HepG2 (cell line): ENCODE data around the gene PRDM15. TPM values are rescaled to one million over a fixed set of nuclear protein-coding genes. Genes with fewer than 3 reads are reported as not detected.

Source experiments
- ATAC-seq: fragments of 200-7000 bp; cut with Tn5 transposase; 3 replicates; pipeline ENCODE4 v1.9.1; 2020; ENCODE audit warnings: mild to moderate bottlenecking, moderate library complexity
- BruUV-seq: library from RNA; stranded (reverse); fragments of 400-500 nt; replicated peaks from 2 replicates; lab custom pipeline; 2021; lab: Mats Ljungman, UMichigan
- CTCF ChIA-PET: fragments of 300-600 bp; formaldehyde crosslinking; extraction: SDS; loops from one replicate; lab custom pipeline; 2021; ENCODE audit warnings: low total read pairs, inconsistent platforms, low intra/inter-chr PET ratio; lab: Yijun Ruan, JAX
- POLR2A ChIA-PET: fragments of 350-600 bp; sonication (Branson Sonifier 250); formaldehyde crosslinking; loops from one replicate; lab custom pipeline; 2020; ENCODE audit warnings: antibody characterized with exemption, inconsistent platforms; lab: Yijun Ruan, JAX
- DNase-seq: peaks from one replicate; pipeline ENCODE4 v3.0.0-alpha.2; 2015; ENCODE audit warnings: low spot score
- FAIRE-seq: peaks from 3 replicates; lab custom pipeline; 2011; peaks lifted over from hg19 to GRCh38; lab: Jason Lieb, UNC
- H2AFZ ChIP-seq: one replicate; pipeline ENCODE4 v1.6.1; 2011; ENCODE audit warnings: low read length, inconsistent platforms
- H3K27ac ChIP-seq: fragments of 300-600 bp; 3 replicates; pipeline ENCODE4 v1.8.0; 2011; ENCODE audit warnings: mixed run types, mild to moderate bottlenecking, mixed read lengths, low read length, inconsistent platforms; ENCODE audit not compliant: insufficient read depth; ENCODE audit errors: extremely low read length
- H3K27me3 ChIP-seq, 2 experiments: fragments of 200-600 bp in 1 of 2; 2 replicates in 1 of 2; 3 replicates in 1 of 2; pipeline versions ENCODE4 v1.6.0 to v1.8.0; 2011; ENCODE audit warnings: low read length in 2 of 2, mild to moderate bottlenecking in 2 of 2, moderate library complexity in 2 of 2, inconsistent platforms in 1 of 2; ENCODE audit not compliant: insufficient read depth in 2 of 2, control insufficient read depth in 1 of 2
- H3K36me3 ChIP-seq, 2 experiments: fragments of 200-600 bp in 1 of 2; replicated peaks in 1 of 2; 2 replicates in 1 of 2; 3 replicates in 1 of 2; pipeline versions ENCODE4 v1.5.1 to v1.8.0; 2011; ENCODE audit warnings: low read length in 2 of 2, inconsistent platforms in 1 of 2; ENCODE audit not compliant: insufficient read depth in 2 of 2, control insufficient read depth in 1 of 2
- H3K4me1 ChIP-seq: 2 replicates; pipeline ENCODE4 v1.5.1; 2012; ENCODE audit warnings: low read length, inconsistent platforms; ENCODE audit not compliant: insufficient read depth
- H3K4me2 ChIP-seq: 2 replicates; pipeline ENCODE4 v1.6.0; 2011; ENCODE audit warnings: low read depth, low read length, inconsistent platforms
- H3K4me3 ChIP-seq, 3 experiments: fragments of 200-600 bp in 1 of 3; sonication (generic), shearing (Covaris generic) in 1 of 3; replicated peaks in 1 of 3; 2 replicates each; pipeline ENCODE4 v1.5.1; 2011 to 2016; ENCODE audit warnings: low read length in 3 of 3, inconsistent platforms in 2 of 3, low read depth in 2 of 3, mild to moderate bottlenecking in 2 of 3, control low read depth in 1 of 3, mixed read lengths in 1 of 3; ENCODE audit not compliant: insufficient read depth in 1 of 3
- H3K79me2 ChIP-seq: one replicate; pipeline ENCODE4 v1.6.1; 2011; ENCODE audit warnings: low read length, inconsistent platforms; ENCODE audit not compliant: insufficient read depth
- H3K9ac ChIP-seq: 2 replicates; pipeline ENCODE4 v1.6.0; 2011; ENCODE audit warnings: mild to moderate bottlenecking, low read depth, low read length, inconsistent platforms; ENCODE audit not compliant: insufficient read depth
- H3K9me3 ChIP-seq: 2 replicates; pipeline ENCODE4 v1.5.1; 2012; ENCODE audit warnings: mild to moderate bottlenecking, low read length
- H4K20me1 ChIP-seq: 2 replicates; pipeline ENCODE4 v1.6.0; 2011; ENCODE audit warnings: inconsistent platforms, mild to moderate bottlenecking, low read length, moderate library complexity; ENCODE audit not compliant: insufficient read depth
- DZIP1 ChIP-seq: sonication (generic); formaldehyde crosslinking; IDR thresholded peaks from 2 replicates; pipeline ENCODE4 v1.5.0; 2020; ENCODE audit warnings: mild to moderate bottlenecking, missing genetic modification reagents
- KMT2B ChIP-seq: IDR thresholded peaks from 2 replicates; pipeline ENCODE4 v1.6.1; 2016; ENCODE audit warnings: missing genetic modification reagents, missing compliant biosample characterization
- MAFK ChIP-seq, 2 experiments: IDR thresholded peaks in 1 of 2; conservative IDR thresholded peaks in 1 of 2; 2 replicates each; pipeline ENCODE4 v1.6.1; 2011; ENCODE audit warnings: improper control_type of control experiment in 2 of 2, low read length in 2 of 2
- MNT ChIP-seq: fragments of 450-650 bp; IDR thresholded peaks from 2 replicates; pipeline ENCODE4 v1.6.1; 2016
- NCOA2 ChIP-seq: sonication (generic); formaldehyde crosslinking; IDR thresholded peaks from 2 replicates; pipeline ENCODE4 v1.8.0; 2022; ENCODE audit warnings: inconsistent platforms
- SMARCE1 ChIP-seq: fragments of 450-650 bp; IDR thresholded peaks from 2 replicates; pipeline ENCODE4 v1.6.1; 2017; ENCODE audit warnings: borderline replicate concordance
- SOX13 ChIP-seq, 3 experiments: fragments of 450-650 bp in 1 of 3; sonication (generic) in 1 of 3; formaldehyde crosslinking in 1 of 3; IDR thresholded peaks in 2 of 3; conservative IDR thresholded peaks in 1 of 3; 2 replicates each; pipeline versions ENCODE4 v1.5.0 to v1.6.1; 2016 to 2020; ENCODE audit warnings: antibody characterized with exemption in 1 of 3, mild to moderate bottlenecking in 1 of 3, missing compliant biosample characterization in 1 of 3, missing genetic modification reagents in 1 of 3, moderate library complexity in 1 of 3
- ZFAT ChIP-seq: sonication (generic); formaldehyde crosslinking; conservative IDR thresholded peaks from 2 replicates; pipeline ENCODE4 v1.8.1; 2023; ENCODE audit warnings: missing genetic modification reagents, inconsistent platforms
- ZKSCAN5 ChIP-seq: sonication (generic); formaldehyde crosslinking; IDR thresholded peaks from 2 replicates; pipeline ENCODE4 v1.5.1; 2020; ENCODE audit warnings: mild to moderate bottlenecking, missing genetic modification reagents
- ZNF749 ChIP-seq: sonication (generic); formaldehyde crosslinking; IDR thresholded peaks from 2 replicates; pipeline ENCODE4 v1.8.0; 2022; ENCODE audit warnings: mild to moderate bottlenecking, missing genetic modification reagents, moderate library complexity, borderline replicate concordance
- WGBS: methylation state at CpG from one replicate; pipeline ENCODE4 v1.1.6; 2017; ENCODE audit warnings: low lambda C conversion rate; 5-methylcytosine and 5-hydroxymethylcytosine counted together
- in situ Hi-C: cut with HindIII; loops from 2 replicates; pipeline ENCODE4 v1.10.0; 2017; ENCODE audit warnings: low pct_unique_long_range_greater_than_20kb; ENCODE audit not compliant: extremely low pct_ligation_motif_present
- intact Hi-C: fragments of 100-400 bp; cut with micrococcal nuclease; formaldehyde crosslinking; loops from one replicate; pipeline ENCODE4 v1.10.0; 2022; ENCODE audit not compliant: unreplicated experiment
- polyA plus RNA-seq, 8 experiments: library from polyadenylated mRNA; depleted of rRNA in 3 of 8; stranded (reverse) in 7 of 8; unstranded in 1 of 8; fragments of >200 nt; fragmentation: Illumina TruSeq in 4 of 8; extraction: Trizol in 4 of 8; gene quantifications; 2 replicates each; pipeline versions ENCODE4 v1.2.1 to v1.2.3, GENCODE V29; 2011 to 2016; ENCODE audit warnings: low read depth in 4 of 8, missing spikeins in 1 of 8, mixed read lengths in 1 of 8; ENCODE audit not compliant: insufficient read depth in 1 of 8
- total RNA-seq, 5 experiments: library from RNA; depleted of rRNA; stranded (reverse); fragments of >200 nt; fragmentation: Illumina TruSeq; extraction: Trizol; gene quantifications; 2 replicates each; pipeline ENCODE4 v1.2.3, GENCODE V29; 2016; ENCODE audit warnings: low read depth in 1 of 5

Gene PRDM15
- total and polyA plus RNA-seq, 2 of the 13 experiments (the other 11 are each of a cell fraction or from before 2014, with no cell fraction given), result 4.0 to 6.9 TPM

DNA sequence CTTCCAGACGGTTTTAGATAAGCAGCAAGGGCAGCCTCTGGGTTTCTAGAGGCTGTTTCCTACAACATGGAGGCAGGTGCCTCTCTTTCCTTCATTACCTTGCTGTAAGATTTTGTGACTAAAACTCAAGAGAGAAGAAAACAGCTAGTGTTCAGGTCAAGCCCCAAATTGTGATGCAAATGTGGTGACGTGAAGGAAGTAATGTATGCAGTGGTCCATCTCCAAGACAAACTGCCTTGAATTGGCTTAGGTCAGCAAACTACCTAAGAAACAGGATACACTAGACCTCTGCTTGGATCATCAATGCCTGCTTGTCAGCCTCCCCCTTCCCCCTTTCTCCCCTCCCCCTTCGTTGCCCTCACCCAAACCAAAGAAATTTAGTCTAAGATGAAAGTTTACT, 83.4 kb downstream of the PRDM15 start:
- FAIRE-seq (no peak), DNase-seq (no peak), ATAC-seq (no peak)
- Histone ChIP-seq H3K36me3 (peaks cover 4 to 13% of the 10 kb centered on the region in 2 experiments; a peak in 3 of 5 replicates), H3K79me2 (no peaks in the 10 kb centered on the region), H3K4me1 (no peaks in the 10 kb centered on the region), H3K27me3 (no peaks in the 10 kb centered on the region), H2AFZ (no peak overlapping the region), H3K4me2 (no peak overlapping the region), H3K4me3 (no peak overlapping the region), H4K20me1 (no peaks in the 10 kb centered on the region), H3K27ac (no peak overlapping the region), H3K9me3 (peaks cover 11% of the 10 kb centered on the region), H3K9ac (no peak overlapping the region)
- BruUV-seq, result no TSS peak
- in situ Hi-C loops (no loop called here), intact Hi-C loops (no loop called here)
- TF ChIP-seq KMT2B, result no peak
- no peak for TF ChIP-seq ZFAT (CRISPR knock-in tag)
- TF ChIP-seq SMARCE1, result no peak
- peak; percentile 16 to 46; a peak in 2 of 4 replicates for TF ChIP-seq MAFK (conservative IDR thresholded peaks at IDR 0.05 in 1 of 2, IDR thresholded peaks at IDR 0.05 in 1 of 2; ENCODE audit: low read length in 2 of 2)
- ChIA-PET POLR2A (no interaction called here), CTCF (no interaction called here)
- 51% methylated on average over 3 of the region's 3 CpGs for WGBS

DNA sequence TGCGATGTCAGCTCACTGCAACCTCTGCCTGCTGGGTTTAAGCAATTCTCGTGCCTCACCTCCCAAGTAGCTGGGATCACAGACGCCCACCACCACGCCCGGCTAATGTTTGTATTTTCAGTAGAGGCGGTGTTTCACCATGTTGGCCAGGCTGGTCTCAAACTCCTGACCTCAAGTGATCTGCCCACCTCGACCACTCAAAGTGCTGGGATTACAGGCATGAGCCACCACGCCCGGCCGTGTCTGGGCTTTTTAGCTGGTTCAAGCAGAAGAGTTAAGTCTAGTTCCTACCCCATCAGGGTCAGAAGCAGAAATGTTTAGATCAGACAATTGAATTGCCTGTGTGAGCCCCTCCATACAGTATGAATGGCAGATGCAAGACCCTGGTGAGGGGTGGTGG, 84.5 kb downstream of the PRDM15 start:
- DNase-seq, result no peak
- H3K9me3 ChIP-seq, result peaks cover 11% of the 10 kb centered on the region
- no peak overlapping the region for H3K27ac ChIP-seq
- BruUV-seq, result no TSS peak
- H3K36me3 ChIP-seq, result peaks cover 3% of the 10 kb centered on the region in 2 experiments; a peak in 3 of 5 replicates
- no peak overlapping the region for H2AFZ ChIP-seq
- POLR2A ChIA-PET, result no interaction called here
- TF ChIP-seq MNT (no peak), SOX13 (IDR thresholded peaks at IDR 0.05) (no peak), SOX13 (CRISPR knock-in tag; conservative IDR thresholded peaks at IDR 0.05 in 1 of 2, IDR thresholded peaks at IDR 0.05 in 1 of 2) (no peak), NCOA2 (CRISPR knock-in tag) (no peak), ZNF749 (CRISPR knock-in tag) (no peak), DZIP1 (CRISPR knock-in tag) (no peak), ZKSCAN5 (no peak)
- H3K9ac ChIP-seq, result no peak overlapping the region
- H3K79me2 ChIP-seq, result no peaks in the 10 kb centered on the region
- CTCF ChIA-PET, result no interaction called here
- H4K20me1 ChIP-seq, result no peaks in the 10 kb centered on the region
- ATAC-seq, result no peak
- no peak overlapping the region for H3K4me2 ChIP-seq
- no peak overlapping the region for H3K4me3 ChIP-seq
- WGBS, result 79% methylated on average over 10 of the region's 10 CpGs
- H3K27me3 ChIP-seq, result no peaks in the 10 kb centered on the region
- FAIRE-seq, result no peak
- intact Hi-C loops, result no loop called here
- in situ Hi-C loops, result no loop called here
- H3K4me1 ChIP-seq, result no peaks in the 10 kb centered on the region
